HG02970 (cell line): ENCODE data around the gene SNX25.
"Not testable (repeated sequence)": the region's sequence is repeated elsewhere in the genome, so short reads cannot be mapped to it uniquely, and the experiment has no call there.

Source experiments
- ATAC-seq: cut with Tn5 transposase; IDR thresholded peaks from one replicate; pipeline ENCODE4 v1.9.1; 2021; ENCODE audit warnings: mild to moderate bottlenecking, moderate library complexity, moderate number of reproducible peaks; ENCODE audit not compliant: unreplicated experiment, low FRiP score

SNX25 gene

DNA sequence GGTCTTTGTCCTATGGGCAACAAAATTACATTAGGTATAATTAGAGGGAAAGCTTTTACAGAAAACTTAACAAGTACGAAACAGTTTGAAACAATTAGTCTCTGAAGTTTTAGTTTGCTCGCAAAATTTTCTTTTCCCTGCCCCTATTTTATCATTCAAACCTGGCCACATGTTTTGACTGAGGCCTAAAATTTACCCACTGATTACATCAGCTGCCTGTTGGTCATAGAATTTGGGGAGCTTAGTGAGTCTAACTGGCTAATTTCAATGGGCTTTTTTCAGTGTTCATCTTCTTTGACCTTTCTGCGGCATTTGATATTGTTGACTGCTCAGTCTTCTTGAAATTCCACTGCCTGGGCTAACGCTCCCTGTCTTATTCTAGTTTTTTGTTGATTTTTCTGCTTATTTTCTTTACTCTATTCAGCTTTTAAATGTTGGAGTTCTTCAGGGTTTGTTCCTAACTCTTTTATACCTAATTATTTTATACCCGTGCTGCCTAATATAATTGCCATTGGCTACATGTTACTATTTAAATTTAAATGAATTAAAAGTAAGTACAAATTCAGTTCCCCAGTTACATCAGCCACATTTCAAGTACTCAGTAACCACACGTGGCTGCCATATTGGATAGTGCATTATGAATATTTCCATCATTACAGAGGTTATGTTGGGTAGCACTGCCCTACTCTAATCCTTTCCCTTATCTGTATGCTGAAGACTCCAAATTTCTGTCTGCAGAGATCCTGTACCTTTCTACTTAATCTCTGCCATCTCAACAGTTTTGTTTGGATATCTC lies 87.5 kb downstream of the SNX25 start:
- ATAC-seq: no peak

DNA sequence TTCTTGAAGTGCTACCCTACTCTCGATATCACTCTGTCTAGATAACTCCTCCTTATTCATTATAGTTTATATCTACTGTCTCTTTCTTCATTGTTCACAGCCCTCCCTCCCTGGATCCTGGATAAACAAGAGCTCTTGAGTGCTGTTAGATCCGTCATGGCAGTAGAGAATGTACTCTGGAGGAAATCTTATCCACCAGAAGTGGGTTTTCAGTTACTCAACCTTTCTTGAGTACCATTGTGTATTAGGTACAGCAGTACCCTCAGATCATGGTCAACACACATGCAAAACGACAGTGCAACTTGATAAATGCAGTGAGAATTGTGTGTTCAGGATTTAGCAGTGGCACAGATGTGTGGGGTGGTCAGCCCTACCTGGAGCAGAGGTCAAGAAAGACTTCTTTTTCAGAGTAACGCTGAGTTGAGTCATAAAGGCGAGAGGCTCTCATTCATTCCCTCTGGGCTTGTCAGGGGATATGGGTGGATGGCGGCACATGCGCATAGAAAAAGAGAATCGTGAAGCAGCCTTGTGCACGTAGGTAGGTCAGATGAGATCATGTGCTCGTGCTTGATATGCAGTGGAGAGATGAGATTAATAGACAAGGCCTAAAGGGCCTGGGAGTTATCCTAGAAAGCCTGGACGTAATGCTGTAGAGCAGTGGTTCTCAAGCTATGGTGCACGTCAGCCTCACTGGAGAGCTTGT lies 89.5 kb downstream of the SNX25 start:
- no peak for ATAC-seq

- no peak for ATAC-seq
Measured at GRCh38 chr4:185304541-185304940, 95.1 kb downstream of the SNX25 start.

- ATAC-seq: no peak
Measured at GRCh38 chr4:185304944-185305690, 95.7 kb downstream of the SNX25 start.

GRCh38 chr4:185305979-185306442 lies 96.6 kb downstream of the SNX25 start:
- ATAC-seq: no peak

DNA sequence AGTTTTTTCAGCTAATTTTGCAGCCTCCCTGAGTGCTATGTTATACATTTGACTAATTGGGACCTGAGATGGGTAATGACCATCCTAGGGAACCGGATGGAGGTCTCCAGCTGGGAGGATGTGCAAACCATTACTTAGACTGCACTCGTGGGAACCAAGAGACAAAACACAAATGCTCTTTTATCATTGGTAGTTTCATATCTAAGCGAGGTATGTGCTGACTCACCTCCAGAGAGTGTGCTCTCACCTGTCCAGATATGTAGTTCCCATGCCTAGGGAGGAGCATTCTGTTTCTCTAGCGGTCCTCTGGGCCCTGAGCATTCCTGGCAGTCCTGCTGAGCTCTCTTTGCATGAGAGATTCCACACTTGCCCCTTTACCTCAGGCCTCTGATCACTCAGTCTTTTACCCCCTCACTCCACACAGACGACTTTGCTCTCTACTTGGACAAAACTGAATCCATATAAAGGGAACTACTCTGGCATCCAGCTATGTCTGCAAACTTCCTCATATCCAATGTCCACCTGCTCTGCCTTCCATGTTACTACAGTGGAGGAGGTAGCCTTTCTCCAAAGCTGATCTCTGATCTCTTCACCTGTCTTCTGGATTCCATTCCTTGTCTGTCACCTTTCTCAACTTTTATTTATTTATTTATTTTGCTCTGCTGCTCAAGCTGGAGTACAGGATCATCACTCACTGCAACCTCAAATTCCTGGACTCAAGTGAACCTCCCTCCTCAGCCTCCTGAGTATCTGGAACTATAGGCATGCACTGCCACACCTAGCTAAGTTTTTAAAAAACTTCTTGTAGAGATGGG lies 97.9 kb downstream of the SNX25 start:
- ATAC-seq: peak; percentile 71

DNA sequence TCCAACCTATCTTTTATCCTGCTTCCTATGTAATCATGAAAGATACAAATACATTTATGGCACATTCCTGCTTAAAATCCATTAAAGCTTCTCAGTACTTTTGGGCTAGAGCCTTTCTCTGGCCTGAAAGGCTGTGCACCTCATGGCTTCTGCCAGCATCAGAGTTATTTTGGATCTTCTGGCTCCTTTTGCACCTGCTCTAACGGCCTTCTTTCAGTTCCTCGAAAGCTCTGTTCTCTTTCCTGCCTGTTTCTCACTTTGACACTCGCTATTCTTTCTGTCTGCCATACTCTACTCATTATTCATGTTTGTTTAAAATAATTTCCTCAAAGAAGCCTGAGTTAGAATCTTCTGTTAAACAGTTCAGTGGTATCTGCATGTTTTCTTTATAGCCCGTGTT lies 100.4 kb downstream of the SNX25 start:
- peak; percentile 37 for ATAC-seq

GRCh38 chr4:185311113-185311888 lies 101.9 kb downstream of the SNX25 start:
- ATAC-seq: no peak

DNA sequence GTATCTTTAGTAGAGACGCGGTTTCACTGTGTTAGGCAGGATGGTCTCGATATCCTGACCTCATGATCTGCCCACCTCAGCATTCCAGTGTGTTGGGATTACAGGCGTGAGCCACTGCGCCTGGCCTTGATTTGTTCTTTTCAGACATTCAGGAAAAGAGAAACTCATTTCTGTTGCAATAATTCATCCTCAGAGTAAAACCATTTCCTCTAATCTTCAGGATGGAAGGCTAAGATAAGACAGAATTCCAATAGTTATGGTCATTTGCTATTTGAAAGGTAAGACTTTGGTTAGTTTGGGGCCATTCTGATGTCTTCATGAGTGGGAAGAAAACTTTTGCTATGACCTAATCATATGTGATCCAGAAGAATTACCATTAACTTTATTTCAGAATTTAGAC lies 103.3 kb downstream of the SNX25 start:
- no peak for ATAC-seq

DNA sequence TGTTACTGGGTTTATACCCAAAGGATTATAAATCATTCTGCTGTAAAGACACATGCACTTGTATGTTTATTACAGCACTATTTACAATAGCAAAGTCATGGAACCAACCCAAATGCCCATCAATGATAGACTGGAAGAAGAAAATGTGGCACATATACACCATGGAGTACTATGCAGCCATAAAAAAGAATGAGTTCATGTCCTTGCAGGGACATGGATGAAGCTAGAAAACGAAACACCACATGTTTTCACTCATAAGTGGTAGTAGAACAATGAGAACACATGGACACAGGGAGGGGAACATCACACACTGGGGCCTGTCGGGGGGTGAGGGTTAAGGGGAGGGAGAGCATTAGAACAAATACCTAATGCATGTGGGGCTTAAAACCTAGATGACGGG lies 108.1 kb downstream of the SNX25 start:
- ATAC-seq: not testable (repeated sequence)

DNA sequence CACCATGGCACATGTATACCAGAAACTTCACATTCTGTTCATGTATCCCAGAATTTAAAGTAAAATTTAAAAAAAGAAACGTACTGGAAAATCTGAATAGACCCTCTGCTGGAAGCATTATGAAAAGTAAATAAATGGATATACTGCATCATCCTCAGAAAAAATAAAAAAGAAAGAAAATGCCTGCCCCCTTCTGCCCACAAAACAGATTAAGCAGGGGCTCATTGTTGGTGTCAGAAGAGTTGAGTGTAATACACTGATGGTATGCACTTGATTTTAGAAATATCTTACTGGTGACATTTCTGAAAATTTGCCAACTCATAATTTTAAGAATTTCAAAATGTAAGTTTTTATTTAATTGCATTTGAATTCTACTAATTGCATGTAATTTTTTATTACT lies 108.5 kb downstream of the SNX25 start:
- no peak for ATAC-seq

DNA sequence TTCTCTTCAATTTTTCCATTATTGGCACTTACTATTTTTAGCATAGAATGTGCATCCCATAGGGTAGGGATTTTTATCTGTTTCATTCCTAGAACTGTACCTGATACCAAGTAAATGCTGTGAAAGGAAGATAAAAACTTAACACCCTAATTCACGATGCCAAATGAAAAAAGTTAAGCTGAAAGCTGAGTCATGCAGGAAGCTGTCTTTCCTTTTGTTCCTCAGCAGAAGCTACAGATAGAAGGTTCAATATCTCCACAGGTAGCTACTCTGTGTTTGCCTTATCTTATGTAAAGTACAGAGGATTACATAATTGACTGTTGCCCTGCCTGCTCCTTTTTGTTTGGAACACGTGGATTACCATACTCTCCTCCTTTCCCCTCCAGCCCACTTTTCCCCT lies 109.3 kb downstream of the SNX25 start:
- ATAC-seq: no peak

- ATAC-seq: no peak
Measured at GRCh38 chr4:185322803-185323202, 113.4 kb downstream of the SNX25 start.

- ATAC-seq: no peak
Measured at GRCh38 chr4:185323606-185324005, 114.2 kb downstream of the SNX25 start.

GRCh38 chr4:185324361-185324760 lies 115.0 kb downstream of the SNX25 start:
- ATAC-seq: not testable (repeated sequence)

GRCh38 chr4:185325721-185326120 lies 116.3 kb downstream of the SNX25 start:
- not testable (repeated sequence) for ATAC-seq

DNA sequence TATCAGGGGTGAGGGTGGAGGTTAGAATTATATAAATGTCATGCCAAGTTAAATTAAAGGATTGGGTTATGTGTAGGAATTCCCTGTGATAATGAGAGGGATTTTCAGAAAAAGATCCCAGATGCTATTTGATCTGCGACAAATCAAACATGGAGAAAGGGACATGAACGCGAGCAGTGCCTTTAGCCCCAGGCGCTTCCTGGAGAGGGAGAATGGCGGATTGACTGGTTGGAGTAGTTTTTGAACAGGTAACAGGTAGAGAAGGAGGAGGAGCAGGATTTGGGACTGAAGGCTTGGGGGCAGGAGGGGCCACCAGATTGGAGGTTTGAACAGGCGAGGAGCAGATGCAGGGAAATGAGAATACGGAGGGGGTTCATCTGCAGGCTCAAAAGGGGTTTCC lies 119.2 kb downstream of the SNX25 start:
- ATAC-seq: no peak

DNA sequence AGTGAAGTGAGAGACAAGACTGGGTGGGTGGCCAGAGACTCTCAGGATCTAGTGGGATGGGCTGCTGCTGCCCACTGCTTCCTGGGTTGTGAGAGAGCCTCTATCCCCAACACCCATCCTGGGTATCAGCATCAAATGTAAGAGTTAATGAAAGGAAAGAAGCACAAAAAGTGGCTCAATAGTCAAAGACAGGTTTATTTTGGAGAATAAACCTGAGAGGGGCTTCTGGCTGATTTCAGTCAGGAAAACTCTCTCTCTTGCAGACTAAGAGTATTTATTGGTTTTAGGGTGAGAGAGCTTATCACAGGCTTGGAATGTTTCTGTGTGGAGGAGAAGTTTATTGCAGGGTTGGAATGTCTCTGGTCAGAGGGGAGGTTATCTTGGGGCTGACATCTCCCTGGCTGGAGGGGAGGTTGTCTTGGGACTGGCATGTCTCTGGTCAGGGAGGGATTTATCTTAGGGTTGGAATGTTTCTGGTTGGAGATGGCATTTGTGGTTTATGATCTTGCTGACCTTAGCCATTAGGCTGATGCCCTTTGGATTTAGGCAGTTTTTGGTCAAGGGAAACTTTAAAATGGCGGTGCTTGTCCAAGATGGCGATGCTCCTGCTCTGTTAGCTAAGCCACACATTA lies 120.6 kb downstream of the SNX25 start:
- ATAC-seq: not testable (repeated sequence)
